Measurements from ENCODE around the gene SLC47A1.

SLC47A1 gene

DNA sequence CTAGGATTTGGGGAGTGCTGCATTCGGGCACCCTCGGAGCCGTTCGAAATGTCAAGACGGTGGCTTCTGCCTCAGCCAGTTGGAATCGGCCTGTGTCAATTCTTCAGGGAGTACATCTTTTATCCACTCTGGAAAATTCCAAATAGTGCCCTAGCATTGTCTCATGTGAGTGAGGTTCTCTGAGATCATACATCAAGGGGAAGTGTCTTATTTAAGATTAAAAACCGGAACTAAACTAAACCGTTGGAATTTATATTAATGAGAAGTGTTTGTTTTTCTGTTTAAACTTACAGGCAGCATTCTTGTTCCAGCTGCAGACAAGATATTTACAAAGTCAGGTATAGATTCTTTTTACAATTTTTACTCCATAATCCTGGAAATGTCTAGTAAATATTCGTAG is 56.8 kb downstream of the SLC47A1 start:
- DNase-seq (ENCODE audit: insufficient read length, low spot score) = no peak
- no peak for FAIRE-seq
- TF ChIP-seq, protein P1, sequence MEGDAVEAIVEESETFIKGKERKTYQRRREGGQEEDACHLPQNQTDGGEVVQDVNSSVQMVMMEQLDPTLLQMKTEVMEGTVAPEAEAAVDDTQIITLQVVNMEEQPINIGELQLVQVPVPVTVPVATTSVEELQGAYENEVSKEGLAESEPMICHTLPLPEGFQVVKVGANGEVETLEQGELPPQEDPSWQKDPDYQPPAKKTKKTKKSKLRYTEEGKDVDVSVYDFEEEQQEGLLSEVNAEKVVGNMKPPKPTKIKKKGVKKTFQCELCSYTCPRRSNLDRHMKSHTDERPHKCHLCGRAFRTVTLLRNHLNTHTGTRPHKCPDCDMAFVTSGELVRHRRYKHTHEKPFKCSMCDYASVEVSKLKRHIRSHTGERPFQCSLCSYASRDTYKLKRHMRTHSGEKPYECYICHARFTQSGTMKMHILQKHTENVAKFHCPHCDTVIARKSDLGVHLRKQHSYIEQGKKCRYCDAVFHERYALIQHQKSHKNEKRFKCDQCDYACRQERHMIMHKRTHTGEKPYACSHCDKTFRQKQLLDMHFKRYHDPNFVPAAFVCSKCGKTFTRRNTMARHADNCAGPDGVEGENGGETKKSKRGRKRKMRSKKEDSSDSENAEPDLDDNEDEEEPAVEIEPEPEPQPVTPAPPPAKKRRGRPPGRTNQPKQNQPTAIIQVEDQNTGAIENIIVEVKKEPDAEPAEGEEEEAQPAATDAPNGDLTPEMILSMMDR (IDR thresholded peaks at IDR 0.05; ENCODE audit: insufficient read depth, missing control alignments) = no peak

GRCh38 chr17:19590912-19591551 is 57.4 kb downstream of the SLC47A1 start:
- DNase-seq (ENCODE audit: insufficient read length, low spot score) (no peak), FAIRE-seq (no peak)
- TF ChIP-seq, protein P1 (IDR thresholded peaks at IDR 0.05; ENCODE audit: insufficient read depth, missing control alignments) = no peak

DNA sequence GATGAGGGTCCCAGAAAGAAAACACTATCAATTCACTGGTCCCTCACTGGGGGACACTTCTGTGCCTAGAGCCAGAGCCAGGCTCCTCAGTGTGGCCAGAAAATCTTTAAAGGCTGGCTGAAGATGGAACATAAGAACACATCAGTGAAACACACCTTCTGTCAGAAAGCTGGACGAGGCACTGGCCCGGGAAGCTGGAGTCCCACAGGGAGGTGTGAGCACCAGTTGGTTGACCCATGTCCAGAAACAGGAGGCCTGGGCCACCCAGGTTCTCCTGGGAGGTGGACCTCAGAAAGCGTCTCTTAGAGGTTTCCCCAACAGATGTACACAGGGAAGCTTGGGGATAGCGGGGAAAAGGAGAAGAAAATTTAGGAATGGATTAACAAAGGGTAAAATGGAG is 58.7 kb downstream of the SLC47A1 start:
- no peak for FAIRE-seq
- TF ChIP-seq, protein P1 (IDR thresholded peaks at IDR 0.05; ENCODE audit: insufficient read depth, missing control alignments) = no peak
- no peak for DNase-seq (ENCODE audit: insufficient read length, low spot score)

DNA sequence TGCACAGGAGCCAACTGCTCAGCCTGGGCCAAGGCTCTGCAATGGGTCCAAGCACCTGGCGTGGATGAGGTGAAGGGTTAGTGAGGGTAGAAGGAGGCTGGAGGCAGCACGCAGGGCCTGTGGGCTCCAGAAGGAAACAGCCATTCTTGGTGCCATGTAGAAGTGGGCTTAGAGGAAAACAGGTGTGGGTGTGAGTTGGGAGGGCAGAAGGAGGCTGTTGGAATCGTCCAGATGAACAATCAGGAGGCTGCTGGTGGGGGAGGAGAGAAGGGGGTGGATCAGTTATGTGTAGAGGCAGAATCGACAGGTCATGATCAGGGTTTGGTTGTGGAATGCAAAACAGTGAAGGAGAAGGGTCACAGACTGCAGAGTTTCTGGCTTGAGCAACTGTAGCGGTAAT is 63.2 kb downstream of the SLC47A1 start:
- TF ChIP-seq, protein P1 (IDR thresholded peaks at IDR 0.05; ENCODE audit: insufficient read depth, missing control alignments) = no peak
- no peak for DNase-seq (ENCODE audit: insufficient read length, low spot score)
- FAIRE-seq = no peak

- FAIRE-seq (no peak), DNase-seq (ENCODE audit: insufficient read length, low spot score) (no peak)
- TF ChIP-seq, protein P1 (IDR thresholded peaks at IDR 0.05; ENCODE audit: insufficient read depth, missing control alignments) = no peak
These were observed 76.7 kb downstream of the SLC47A1 start for GRCh38 chr17:19610311-19610710.

GRCh38 chr17:19610879-19611278 is 77.2 kb downstream of the SLC47A1 start:
- no peak for FAIRE-seq
- TF ChIP-seq, protein P1 (IDR thresholded peaks at IDR 0.05; ENCODE audit: insufficient read depth, missing control alignments) = no peak
- no peak for DNase-seq (ENCODE audit: insufficient read length, low spot score)

DNA sequence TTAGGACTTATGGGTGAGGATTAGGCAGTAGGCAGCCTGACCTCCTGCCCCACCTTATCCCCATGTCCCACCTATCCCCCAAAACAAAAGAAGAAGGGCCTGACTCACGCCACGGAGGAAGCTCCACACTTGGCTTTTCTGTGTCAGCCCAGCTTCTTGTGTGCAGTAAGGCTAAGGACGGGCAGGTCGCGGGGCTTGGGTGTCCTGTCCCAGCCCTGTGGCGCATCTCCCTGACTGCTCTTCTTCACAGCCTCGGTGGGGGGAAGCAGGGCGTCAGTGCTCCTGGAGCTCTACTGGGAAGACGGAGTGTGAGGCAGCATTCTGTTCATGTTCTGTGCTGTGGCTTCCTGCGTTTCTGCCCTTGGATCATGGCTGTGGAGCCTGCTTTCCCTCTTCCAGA is 80.3 kb downstream of the SLC47A1 start:
- TF ChIP-seq, protein P1 (IDR thresholded peaks at IDR 0.05; ENCODE audit: insufficient read depth, missing control alignments) = no peak
- no peak for FAIRE-seq
- no peak for DNase-seq (ENCODE audit: insufficient read length, low spot score)

All from D721Med (cell line).